ENCODE data around the gene SND1.

Gene SND1

GRCh38 chr7:127979728-127980126, 327.7 kb downstream of the SND1 start:
- no peak for DNase-seq
- H3K36me3 ChIP-seq (replicated peaks; ENCODE audit: insufficient read depth, low read length): peaks cover 20% of the 10 kb centered on the region
- H4K20me1 ChIP-seq (ENCODE audit: insufficient read depth, low read length): no peaks in the 10 kb centered on the region
- TF ChIP-seq CTCF (IDR thresholded peaks at IDR 0.05; ENCODE audit: low read length) (no peak), EZH2phosphoT487 (IDR thresholded peaks at IDR 0.05; ENCODE audit: low read length) (no peak), EZH2 (optimal IDR thresholded peaks at IDR 0.05; ENCODE audit: low read depth, low read length) (no peak)
- no peaks in the 10 kb centered on the region for H3K4me1 ChIP-seq (ENCODE audit: low read length)
- H3K9ac ChIP-seq (ENCODE audit: low read length): no peak overlapping the region
- no peaks in the 10 kb centered on the region for H3K9me3 ChIP-seq (replicated peaks; ENCODE audit: insufficient read depth, low read length)
- no peaks in the 10 kb centered on the region for H3K9me2 ChIP-seq (replicated peaks; ENCODE audit: insufficient read depth, low read length)
- H3K4me3 ChIP-seq (ENCODE audit: low read length): no peak overlapping the region
- H3F3A ChIP-seq (ENCODE audit: insufficient read depth, low read length): no peaks in the 10 kb centered on the region
- H3K79me2 ChIP-seq (ENCODE audit: low read length): peaks cover 53% of the 10 kb centered on the region
- H3K27me3 ChIP-seq (replicated peaks; ENCODE audit: insufficient read depth, low read length): no peaks in the 10 kb centered on the region
- H3K4me2 ChIP-seq (ENCODE audit: low read depth, low read length): no peak overlapping the region
- H2AFZ ChIP-seq (ENCODE audit: low read length): no peak overlapping the region
- no peak overlapping the region for H3K27ac ChIP-seq (ENCODE audit: low read length)

GRCh38 chr7:127980901-127981300, 328.9 kb downstream of the SND1 start:
- Histone ChIP-seq H3K4me3 (ENCODE audit: low read length) (no peak overlapping the region), H3K9me2 (replicated peaks; ENCODE audit: insufficient read depth, low read length) (no peaks in the 10 kb centered on the region), H4K20me1 (ENCODE audit: insufficient read depth, low read length) (no peaks in the 10 kb centered on the region), H3K36me3 (replicated peaks; ENCODE audit: insufficient read depth, low read length) (peaks cover 18% of the 10 kb centered on the region), H3K79me2 (ENCODE audit: low read length) (peaks cover 58% of the 10 kb centered on the region), H3K4me1 (ENCODE audit: low read length) (no peaks in the 10 kb centered on the region), H2AFZ (ENCODE audit: low read length) (no peak overlapping the region), H3F3A (ENCODE audit: insufficient read depth, low read length) (no peaks in the 10 kb centered on the region), H3K27me3 (replicated peaks; ENCODE audit: insufficient read depth, low read length) (no peaks in the 10 kb centered on the region), H3K27ac (ENCODE audit: low read length) (no peak overlapping the region), H3K9me3 (replicated peaks; ENCODE audit: insufficient read depth, low read length) (no peaks in the 10 kb centered on the region), H3K9ac (ENCODE audit: low read length) (no peak overlapping the region), H3K4me2 (ENCODE audit: low read depth, low read length) (no peak overlapping the region)
- TF ChIP-seq EZH2phosphoT487 (IDR thresholded peaks at IDR 0.05; ENCODE audit: low read length) (no peak), EZH2 (optimal IDR thresholded peaks at IDR 0.05; ENCODE audit: low read depth, low read length) (no peak), CTCF (IDR thresholded peaks at IDR 0.05; ENCODE audit: low read length) (no peak)
- DNase-seq: no peak

GRCh38 chr7:127981965-127982364, 330.0 kb downstream of the SND1 start:
- H3K9me2 ChIP-seq (replicated peaks; ENCODE audit: insufficient read depth, low read length): no peaks in the 10 kb centered on the region
- H3K9ac ChIP-seq (ENCODE audit: low read length): no peak overlapping the region
- no peak overlapping the region for H3K27ac ChIP-seq (ENCODE audit: low read length)
- H3K36me3 ChIP-seq (replicated peaks; ENCODE audit: insufficient read depth, low read length): peaks cover 11% of the 10 kb centered on the region; the same call in 1 of the 2 replicates
- H3K4me2 ChIP-seq (ENCODE audit: low read depth, low read length): no peak overlapping the region
- no peaks in the 10 kb centered on the region for H3K27me3 ChIP-seq (replicated peaks; ENCODE audit: insufficient read depth, low read length)
- TF ChIP-seq EZH2phosphoT487 (IDR thresholded peaks at IDR 0.05; ENCODE audit: low read length) (no peak), CTCF (IDR thresholded peaks at IDR 0.05; ENCODE audit: low read length) (no peak), EZH2 (optimal IDR thresholded peaks at IDR 0.05; ENCODE audit: low read depth, low read length) (no peak)
- H3K79me2 ChIP-seq (ENCODE audit: low read length): peaks cover 66% of the 10 kb centered on the region
- H2AFZ ChIP-seq (ENCODE audit: low read length): no peak overlapping the region
- no peaks in the 10 kb centered on the region for H3K4me1 ChIP-seq (ENCODE audit: low read length)
- H3K9me3 ChIP-seq (replicated peaks; ENCODE audit: insufficient read depth, low read length): no peaks in the 10 kb centered on the region
- H4K20me1 ChIP-seq (ENCODE audit: insufficient read depth, low read length): no peaks in the 10 kb centered on the region
- H3F3A ChIP-seq (ENCODE audit: insufficient read depth, low read length): no peaks in the 10 kb centered on the region
- H3K4me3 ChIP-seq (ENCODE audit: low read length): no peak overlapping the region
- DNase-seq: no peak

Data from MM.1S (cell line).